GM12872 (cell line): ENCODE data around the gene MYO9B.

Source experiments
- CTCF ChIP-seq: IDR thresholded peaks from 3 replicates; pipeline ENCODE4 v1.5.1; 2011; ENCODE audit warnings: low read depth, mild to moderate bottlenecking, low read length, moderate library complexity; ENCODE audit not compliant: insufficient read depth

Gene MYO9B

GRCh38 chr19:17080440-17080801 lies 4.8 kb downstream of the MYO9B start:
- no peak for TF ChIP-seq CTCF

- TF ChIP-seq CTCF = no peak
Measured at GRCh38 chr19:17081672-17082630, 6.4 kb downstream of the MYO9B start.

GRCh38 chr19:17086120-17086519 lies 10.5 kb downstream of the MYO9B start:
- no peak for TF ChIP-seq CTCF

- no peak for TF ChIP-seq CTCF
Measured at GRCh38 chr19:17086834-17087233, 11.3 kb downstream of the MYO9B start.

GRCh38 chr19:17088552-17088951 lies 13.0 kb downstream of the MYO9B start:
- no peak for TF ChIP-seq CTCF

GRCh38 chr19:17090583-17090982 lies 15.0 kb downstream of the MYO9B start:
- no peak for TF ChIP-seq CTCF

- no peak for TF ChIP-seq CTCF
Measured at GRCh38 chr19:17091758-17092333, 16.3 kb downstream of the MYO9B start.
